HG02938 (cell line): ENCODE measurements around the gene KRT16.
"Not testable (repeated sequence)": the region's sequence is repeated elsewhere in the genome, so short reads cannot be mapped to it uniquely, and the experiment has no call there.

Experiments used
- ATAC-seq: cut with Tn5 transposase; IDR thresholded peaks from one replicate; pipeline ENCODE4 v1.9.1; 2021; ENCODE audit warnings: mild to moderate bottlenecking, moderate library complexity; ENCODE audit not compliant: unreplicated experiment

KRT16 gene

DNA sequence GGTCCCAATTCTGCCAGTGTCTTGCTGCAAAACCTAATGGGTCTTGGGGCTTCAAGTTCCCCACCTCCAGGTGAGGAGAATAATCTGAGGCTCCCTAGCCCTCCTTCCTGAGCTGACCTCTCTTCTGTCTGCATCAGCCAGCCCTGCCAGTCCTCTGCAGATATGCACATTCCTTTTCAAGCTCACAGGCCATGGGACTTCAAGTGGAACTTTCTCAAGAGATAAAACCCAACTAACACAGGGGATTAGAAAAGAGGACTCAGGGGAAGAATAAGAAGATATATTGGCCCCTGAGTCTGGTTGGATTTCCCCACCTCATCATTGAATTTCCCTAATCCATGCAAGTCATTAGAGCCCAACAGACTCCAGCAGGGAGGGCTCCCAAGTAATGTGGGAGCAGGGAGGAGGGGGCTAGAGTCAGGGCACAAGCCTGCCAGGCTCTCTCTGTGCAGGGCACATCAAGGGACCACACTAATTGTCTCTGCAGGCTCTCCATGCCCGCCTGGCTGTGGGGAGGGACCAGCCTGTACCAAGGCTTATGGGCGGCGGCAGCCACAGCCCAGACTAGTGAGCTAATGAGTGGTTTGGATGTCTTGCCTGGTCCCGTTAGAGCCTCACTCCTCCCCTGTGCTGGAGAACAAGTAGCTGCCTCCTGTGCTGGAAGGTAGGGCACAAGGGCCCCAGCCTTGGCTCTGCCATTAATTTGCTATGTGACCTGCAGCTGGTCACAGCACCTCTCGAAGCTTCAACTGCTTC is 27.1 kb downstream of the KRT16 start:
- no peak for ATAC-seq

GRCh38 chr17:41584331-41584927 is 28.1 kb downstream of the KRT16 start:
- ATAC-seq = not testable (repeated sequence)

DNA sequence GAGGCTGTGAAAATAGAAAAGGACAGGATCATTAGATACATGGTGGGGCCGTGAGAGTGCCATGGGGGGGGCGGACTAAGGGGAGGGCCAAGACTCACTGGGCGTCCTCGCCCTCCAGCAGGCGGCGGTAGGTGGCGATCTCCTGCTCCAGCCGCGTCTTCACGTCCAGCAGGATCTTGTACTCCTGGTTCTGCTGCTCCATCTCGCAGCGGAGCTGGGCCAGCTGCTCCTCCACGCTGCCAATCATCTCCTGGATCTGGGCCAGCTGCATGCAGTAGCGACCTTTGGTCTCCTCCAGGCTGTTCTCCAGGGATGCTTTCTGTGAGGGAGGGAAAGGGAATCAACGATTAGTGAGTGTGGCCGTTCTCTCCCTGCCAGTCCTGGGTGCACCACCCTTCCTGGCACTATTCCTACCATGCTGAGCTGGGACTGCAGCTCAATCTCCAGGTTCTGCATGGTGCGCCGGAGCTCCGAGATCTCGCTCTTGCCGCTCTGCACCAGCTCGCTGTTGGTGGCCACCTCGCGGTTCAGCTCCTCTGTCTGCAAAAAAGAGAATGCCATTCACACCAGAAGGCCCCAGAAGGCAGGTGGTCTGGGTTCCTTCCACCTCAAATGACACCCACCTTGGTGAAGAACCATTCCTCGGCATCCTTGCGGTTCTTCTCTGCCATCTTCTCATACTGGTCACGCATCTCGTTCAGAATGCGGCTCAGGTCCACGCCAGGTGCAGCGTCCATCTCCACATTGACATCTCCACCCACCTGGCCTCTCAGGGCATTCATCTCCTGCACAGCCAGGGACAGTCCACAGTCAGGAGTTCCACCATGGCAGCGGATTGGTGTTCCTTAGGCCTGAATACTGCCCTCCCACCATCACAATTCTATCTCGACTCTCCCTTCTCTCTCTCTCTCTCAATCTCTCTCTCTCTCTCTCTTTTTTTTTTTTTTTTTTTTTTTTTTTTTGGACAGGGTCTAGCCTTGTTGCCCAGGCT is 29.1 kb downstream of the KRT16 start:
- ATAC-seq = no peak

GRCh38 chr17:41582061-41582968 is 30.3 kb downstream of the KRT16 start:
- not testable (repeated sequence) for ATAC-seq

- ATAC-seq = no peak
Observed at GRCh38 chr17:41581366-41582060, 31.1 kb downstream of the KRT16 start.

- ATAC-seq = no peak
Observed at GRCh38 chr17:41580687-41581365, 31.7 kb downstream of the KRT16 start.

- ATAC-seq = no peak
Observed at GRCh38 chr17:41580244-41580575, 32.4 kb downstream of the KRT16 start.

DNA sequence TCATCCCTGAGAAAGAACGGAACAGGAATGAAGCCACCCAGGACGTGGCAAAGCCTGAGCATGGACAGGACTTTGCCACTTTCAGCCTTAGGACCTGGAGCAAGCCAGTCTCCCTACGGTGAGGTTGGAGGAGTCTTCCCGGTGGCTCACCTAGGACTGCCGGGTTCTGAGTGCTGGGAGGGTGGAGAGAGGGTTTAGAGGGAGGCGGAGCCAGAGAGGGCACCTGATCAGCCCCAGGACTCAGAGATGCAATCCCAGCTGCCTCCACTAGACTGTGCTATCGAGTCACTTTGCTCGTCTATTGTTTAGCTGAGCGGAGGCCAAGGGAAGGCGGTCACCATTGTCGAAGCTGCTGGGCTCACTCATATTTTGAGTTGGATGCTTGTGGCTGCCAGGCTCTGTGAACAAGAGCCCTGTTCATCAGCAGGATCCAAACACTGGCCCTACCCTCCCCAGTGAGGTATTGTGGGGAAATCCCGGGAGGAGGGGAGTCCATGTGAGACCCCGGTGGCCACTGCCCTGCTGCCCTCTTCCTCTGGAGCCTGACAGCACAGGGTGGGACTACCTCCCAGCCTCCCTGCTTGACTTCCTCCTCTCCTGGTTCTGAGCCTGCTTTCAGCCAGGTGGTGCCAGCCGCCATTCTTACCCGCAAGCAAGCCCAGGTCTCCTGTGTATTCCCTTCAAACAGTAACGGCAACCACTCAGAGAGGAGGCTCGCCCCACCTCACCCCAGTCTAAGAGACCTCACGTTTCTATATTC is 32.9 kb downstream of the KRT16 start:
- ATAC-seq = no peak

- ATAC-seq = no peak
Observed at GRCh38 chr17:41578971-41579370, 33.6 kb downstream of the KRT16 start.

DNA sequence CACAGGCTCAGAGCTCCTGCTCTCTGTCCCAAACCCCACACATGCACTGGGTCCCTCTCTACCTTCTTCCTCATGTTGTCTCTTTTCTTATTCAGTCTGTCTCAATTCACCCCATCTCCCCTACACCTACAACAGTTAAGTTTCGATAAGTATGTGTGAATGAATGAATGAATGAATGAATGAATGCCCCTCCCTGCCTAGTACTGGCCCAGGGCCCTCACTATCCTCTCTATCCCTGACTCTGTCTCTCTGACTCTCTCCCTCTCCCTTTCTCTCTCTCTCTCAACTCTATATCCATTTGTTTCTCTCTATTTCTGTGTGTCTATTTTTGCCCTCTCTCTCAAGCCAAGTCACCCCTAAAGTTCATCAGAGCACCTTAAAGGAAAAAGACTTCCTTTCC is 34.0 kb downstream of the KRT16 start:
- no peak for ATAC-seq

- ATAC-seq = not testable (repeated sequence)
Observed at GRCh38 chr17:41576740-41577139, 35.8 kb downstream of the KRT16 start.

GRCh38 chr17:41575336-41575735 is 37.2 kb downstream of the KRT16 start:
- no peak for ATAC-seq

DNA sequence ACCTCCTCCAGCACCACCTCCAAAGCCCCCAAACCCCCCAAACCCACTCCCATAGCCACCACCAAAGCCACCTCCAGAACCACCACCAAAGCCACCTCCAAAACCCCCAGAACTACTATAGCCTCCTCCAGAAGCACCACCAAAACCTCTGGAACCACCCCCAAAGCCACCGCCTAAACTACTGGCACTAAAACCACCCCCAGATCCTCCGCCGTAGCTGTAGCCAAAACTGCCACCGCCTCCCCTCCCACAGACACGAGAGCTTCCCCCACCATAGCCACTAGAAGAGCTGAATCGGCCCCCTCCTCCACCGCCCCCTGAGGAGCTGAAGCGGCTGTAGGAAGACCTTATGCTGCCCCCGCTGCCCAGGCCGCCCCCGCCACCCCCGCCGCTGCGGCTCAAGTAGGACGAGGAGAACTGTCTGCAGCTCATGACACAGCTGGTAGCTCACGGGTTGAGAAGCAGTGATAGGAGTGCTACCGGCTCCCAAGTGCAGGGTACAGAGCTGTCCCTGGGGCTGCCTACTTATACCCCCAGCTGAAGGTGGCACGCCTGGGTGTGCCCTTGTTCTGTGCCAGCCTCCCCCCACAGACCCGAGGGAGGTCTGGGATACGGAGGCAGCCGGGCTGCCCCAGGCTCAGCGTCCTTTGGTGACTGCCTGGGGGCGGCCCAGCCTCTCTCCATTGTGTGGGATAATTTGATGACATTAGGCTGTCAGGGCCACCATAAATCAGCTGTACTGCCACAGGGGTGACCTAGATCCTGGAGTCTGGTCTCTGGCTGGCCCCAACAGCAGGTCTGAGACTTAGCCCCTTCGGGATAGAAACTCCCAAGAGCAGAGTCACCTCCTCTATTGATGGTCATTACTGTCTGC is 40.8 kb downstream of the KRT16 start, which contains the start of gene KRT9:
Gene KRT9 (minus strand): TSS at position 499 of the 874 bp plus-strand sequence. CDS start 67 bp downstream, at position 432.
- ATAC-seq = no peak

DNA sequence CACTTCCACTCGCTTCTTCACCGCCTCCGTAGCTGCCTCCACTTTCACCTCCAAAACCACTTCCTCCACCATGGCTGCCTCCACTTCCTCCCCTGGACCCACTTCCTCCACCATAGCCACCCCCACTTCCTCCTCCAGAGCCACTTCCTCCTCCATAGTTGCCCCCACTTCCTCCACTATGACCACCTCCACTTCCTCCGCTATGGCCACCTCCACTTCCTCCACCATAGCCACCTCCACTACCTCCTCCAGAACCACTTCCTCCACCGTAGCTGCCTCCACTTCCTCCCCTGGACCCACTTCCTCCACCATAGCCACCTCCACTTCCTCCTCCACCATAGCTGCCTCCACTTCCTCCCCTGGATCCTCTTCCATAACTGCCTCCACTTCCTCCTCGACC is 45.2 kb downstream of the KRT16 start:
- no peak for ATAC-seq

- ATAC-seq = no peak
Observed at GRCh38 chr17:41565338-41565737, 47.2 kb downstream of the KRT16 start.

DNA sequence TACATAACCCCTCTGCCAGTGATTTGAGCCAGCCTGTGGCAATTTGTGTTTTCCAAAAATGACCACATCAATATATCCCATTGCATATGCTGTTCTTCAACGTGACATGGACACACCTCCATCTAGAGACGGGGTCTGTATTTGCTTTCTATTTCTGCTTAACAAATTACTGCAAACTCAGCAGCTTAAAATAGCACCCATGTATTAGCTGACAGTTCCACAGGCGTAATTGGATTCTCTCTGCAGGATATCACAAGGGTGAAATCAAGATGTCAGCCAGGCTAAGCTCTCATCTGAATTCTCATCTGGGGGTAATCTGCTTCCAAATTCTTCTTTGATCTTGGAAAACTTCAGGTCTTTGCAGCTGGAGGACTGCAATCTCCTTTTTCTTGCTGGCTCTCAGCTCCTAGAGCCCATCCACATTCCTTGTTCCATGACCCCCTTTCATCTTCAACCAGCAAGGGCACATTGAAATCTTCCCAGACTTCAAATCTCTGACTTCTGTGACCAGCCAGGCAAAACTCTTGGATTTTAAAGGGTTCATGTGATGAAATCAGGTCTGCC is 48.9 kb downstream of the KRT16 start:
- no peak for ATAC-seq

GRCh38 chr17:41561554-41561953 is 51.0 kb downstream of the KRT16 start:
- no peak for ATAC-seq
